HPDE6-E6E7 (cell line): ENCODE results near the gene RRP7A.
A peak's percentile ranks its signal among the peaks of the same experiment; 100 is the strongest.
"Not testable (repeated sequence)": the region's sequence is repeated elsewhere in the genome, so short reads cannot be mapped to it uniquely, and the experiment has no call there.

Experiments
- DNase-seq: peaks from one replicate; pipeline ENCODE4 v3.0.0; 2011; ENCODE audit warnings: missing footprints; ENCODE audit errors: extremely low spot score

Gene RRP7A

GRCh38 chr22:42536166-42536565 lies 16.6 kb upstream of the RRP7A start:
- no peak for DNase-seq

- not testable (repeated sequence) for DNase-seq
Measured at GRCh38 chr22:42535082-42535731, 15.6 kb upstream of the RRP7A start.

DNA sequence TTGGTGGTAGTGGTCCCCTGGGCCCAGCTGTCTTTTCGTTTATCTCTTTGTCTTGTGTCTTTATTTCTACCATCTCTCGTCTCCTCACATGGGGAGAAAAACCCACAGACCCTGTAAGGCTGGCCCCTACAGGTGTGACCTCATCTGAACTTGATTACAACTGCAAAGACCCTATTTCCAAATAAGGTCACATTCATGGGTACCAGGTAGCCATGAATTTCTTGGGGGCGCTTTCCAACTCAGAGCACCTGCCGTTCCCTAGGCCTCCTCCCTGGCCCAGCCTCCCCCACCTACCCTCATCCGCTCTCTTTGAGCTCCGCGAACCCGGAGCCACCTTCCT lies 14.0 kb upstream of the RRP7A start:
- no peak for DNase-seq

GRCh38 chr22:42531401-42532084 lies 11.9 kb upstream of the RRP7A start:
- DNase-seq = not testable (repeated sequence)

GRCh38 chr22:42529435-42529834 lies 9.8 kb upstream of the RRP7A start:
- not testable (repeated sequence) for DNase-seq

DNA sequence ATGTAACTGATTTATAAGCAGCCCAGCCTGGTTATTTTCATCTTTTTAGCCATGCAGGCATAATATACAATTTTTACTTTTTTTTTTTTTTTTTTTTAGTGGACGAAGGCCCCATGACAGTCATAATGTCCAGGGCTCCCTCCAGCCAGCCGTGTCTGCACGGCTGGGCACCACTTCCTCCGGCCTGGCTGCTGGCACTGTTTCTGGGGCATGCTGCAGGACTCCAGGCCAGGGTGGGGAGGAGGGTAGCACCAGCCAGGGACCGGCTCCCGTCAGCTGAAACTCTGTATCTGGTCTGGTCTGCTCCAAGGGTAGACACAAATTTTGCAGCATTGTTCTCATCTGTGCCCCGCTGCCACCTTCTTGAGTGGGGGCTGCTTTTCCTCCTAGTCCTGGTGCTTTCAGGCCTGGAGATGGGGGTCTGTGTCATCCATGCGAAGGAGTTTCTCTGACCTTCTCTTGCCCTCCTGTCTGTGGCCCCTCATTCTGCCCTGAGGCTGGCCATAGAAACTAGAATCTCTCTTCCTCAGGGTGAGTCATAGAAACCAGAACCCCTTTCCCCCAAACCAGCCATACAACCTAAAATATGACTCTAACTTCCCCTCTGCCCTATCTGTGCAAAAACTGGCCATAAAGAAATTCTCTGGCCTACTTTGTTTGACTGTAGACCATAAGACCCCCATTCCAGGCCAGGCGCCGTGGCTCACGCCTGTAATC lies 9.2 kb upstream of the RRP7A start:
- DNase-seq = no peak

DNA sequence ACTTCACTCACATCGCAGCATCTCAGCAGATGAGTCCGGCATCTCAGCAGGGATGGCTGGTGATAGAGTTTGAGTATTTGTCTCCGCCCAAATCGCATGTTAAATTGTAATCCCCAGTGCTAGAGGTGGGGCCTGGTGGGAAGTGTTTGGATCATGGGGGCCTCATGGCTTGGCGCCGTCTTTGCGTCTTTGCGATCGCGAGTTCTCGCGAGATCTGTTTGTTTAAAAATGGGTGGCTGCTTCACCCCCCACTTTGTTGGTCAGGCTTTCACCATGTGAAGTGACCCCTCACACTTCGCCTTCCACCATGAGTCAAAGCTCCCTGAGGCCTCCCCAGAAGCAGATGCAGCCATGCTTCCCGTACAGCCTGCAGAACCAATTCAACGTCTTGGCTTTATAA lies 3.0 kb upstream of the RRP7A start:
- DNase-seq = no peak

DNA sequence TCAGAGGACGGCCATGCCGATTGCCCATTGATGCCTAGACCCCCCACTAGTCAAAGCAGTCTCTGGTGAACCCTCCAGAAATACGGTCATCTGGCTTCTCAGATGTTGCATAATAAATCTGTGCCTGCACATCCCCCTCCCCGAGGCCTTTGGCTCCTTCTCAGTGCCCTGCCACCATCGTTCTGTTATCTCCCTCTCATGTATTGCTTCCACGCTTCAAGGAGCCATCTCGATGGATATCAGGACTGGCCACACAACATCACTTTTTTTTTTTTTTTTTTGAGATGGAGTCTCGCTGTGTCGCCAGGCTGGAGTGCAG lies 1.6 kb upstream of the RRP7A start:
- DNase-seq = no peak

GRCh38 chr22:42518638-42519524 lies 715 bp downstream of the RRP7A start:
- not testable (repeated sequence) for DNase-seq

- not testable (repeated sequence) for DNase-seq
Measured at GRCh38 chr22:42517103-42517502, 2.5 kb downstream of the RRP7A start.

DNA sequence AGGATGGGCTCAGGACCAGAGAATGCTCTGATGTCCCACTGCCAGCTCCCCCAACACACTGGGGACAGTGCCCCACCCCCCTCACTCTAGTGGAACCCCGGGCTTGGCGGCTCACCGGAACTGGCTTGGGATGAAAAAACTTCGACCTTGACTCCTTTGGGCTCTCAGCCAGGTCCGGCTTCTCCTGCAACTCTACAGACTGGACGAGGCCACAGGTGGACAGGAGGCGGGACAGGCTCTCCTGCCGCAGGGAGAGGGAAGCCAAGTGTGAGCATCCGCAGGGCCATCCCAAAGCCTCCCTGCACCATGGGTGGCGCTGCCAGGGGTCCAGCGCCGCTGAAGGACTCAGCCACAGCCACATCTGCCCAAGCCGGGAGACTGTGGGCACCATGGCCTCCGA lies 3.7 kb downstream of the RRP7A start:
- no peak for DNase-seq

GRCh38 chr22:42515304-42515703 lies 4.3 kb downstream of the RRP7A start:
- not testable (repeated sequence) for DNase-seq

- not testable (repeated sequence) for DNase-seq
Measured at GRCh38 chr22:42514331-42514730, 5.3 kb downstream of the RRP7A start.

GRCh38 chr22:42512273-42512990 lies 7.2 kb downstream of the RRP7A start:
- DNase-seq = not testable (repeated sequence)

DNA sequence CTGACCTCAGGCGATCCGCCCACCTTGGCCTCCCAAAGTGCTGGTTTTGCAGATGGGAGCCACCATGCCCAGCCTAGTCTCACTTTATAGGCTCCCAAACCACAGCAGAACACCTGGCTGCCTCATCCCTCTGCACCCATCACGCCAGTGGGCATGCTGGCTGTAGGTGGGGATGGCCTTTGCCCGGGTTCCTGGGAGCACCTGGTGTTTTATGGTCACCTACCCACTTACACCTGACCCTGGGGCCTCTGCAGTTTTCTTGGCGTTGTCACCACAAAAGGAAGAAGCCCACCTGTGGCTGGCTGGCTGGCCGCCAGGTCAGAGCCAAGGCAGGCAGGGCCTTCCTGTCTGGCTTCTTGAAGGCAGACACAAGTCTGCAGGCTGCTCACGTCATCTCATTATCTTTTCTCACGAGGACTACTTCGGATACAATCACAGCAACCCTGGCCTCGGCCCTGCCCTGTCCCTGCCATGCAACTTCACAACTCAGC lies 8.2 kb downstream of the RRP7A start:
- no peak for DNase-seq

- no peak for DNase-seq
Measured at GRCh38 chr22:42509548-42509947, 10.0 kb downstream of the RRP7A start.

GRCh38 chr22:42508975-42509364 lies 10.6 kb downstream of the RRP7A start:
- DNase-seq = not testable (repeated sequence)

DNA sequence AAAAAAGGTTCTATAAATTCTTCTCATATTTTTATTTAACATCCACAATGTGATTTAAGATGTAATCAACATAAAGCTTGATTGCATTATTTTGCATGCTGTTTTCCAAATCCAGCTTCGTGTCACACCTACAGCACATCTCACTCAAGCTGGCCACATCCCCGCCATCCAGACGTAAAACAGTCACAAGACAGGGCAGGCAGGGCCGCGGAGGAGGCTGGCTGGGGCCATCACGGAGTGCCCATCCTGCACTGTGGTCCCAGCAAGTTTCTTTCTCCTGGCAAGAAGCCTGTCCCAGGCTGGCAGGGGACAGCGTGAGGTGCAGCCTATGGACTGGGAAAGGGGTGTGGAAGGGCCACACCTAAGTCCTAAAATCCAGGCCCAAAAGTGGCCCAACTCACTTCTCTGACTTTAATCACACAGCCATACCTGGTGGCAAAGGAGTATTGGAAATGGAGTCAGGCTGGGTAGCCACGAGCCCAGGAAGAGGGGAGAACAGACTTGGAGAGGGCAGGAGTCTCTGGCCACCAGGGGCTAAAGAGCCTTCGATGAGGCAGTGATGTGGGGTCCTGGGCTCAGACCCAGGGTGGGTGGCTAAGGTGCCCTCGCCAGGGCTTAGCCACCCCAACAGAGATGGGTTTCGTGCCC lies 11.1 kb downstream of the RRP7A start:
- not testable (repeated sequence) for DNase-seq

DNA sequence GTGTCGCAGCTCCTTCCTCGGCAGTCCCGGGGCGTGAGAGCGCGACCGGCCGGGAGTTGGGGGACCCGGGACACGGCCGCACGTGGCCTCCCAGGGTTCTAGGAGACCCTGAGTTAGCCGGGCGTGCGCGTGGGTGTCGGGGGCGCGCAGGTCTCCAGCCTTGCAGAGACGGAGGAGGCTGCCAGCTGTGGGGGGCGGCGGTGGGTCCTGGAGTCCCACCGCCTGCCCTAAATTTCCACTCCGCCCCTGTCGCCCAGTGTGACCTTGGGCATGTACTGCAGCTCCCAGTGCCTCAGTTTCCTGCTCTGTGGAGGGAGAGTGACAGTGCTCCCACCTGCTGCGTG lies 18.8 kb downstream of the RRP7A start:
- DNase-seq = no peak

DNA sequence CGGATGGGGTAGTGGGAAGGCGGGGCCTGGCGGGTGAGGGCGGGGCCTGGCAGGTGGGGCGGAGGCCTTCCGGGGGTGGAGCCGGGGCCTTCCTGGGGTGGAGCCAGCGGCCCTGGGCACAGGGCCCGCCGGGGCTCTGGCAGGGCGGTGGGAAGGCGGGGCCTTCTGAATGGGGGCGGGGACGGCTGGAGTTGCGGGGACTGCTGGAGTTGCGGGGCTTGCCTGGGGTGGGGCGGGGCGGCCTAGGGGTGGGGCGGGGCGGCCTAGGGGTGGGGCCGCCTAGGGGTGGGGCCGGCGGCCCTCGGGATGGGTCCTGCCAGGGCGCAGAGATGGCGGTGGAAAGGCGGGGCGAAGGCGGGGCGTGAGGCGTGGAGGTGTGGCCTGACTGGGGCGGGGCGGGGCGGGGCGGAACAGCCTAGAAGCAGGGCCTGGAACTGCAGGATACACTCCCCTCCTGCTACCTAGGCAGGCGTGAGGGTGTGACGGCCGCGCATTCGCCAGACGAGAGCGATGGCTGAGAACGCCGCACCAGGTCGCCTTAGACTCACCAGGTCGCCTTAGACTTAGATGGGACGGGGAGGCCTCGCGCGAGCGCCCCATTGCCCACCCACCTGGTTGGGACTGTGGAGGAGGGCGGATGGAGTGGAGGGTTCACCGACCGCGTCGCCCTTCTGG lies 19.3 kb downstream of the RRP7A start:
- DNase-seq = peak; percentile 57
